AG09319 (cell line): ENCODE data around the gene CCDC8.

Source experiments
- DNase-seq: peaks from one replicate; pipeline ENCODE4 v3.0.0-alpha.2; 2010; ENCODE audit warnings: low read depth; ENCODE audit errors: extremely low read depth
- CTCF ChIP-seq: IDR thresholded peaks from 2 replicates; pipeline ENCODE4 v1.5.1; 2011; ENCODE audit warnings: low read depth, mild to moderate bottlenecking, inconsistent platforms, low read length, moderate library complexity

Gene CCDC8

GRCh38 chr19:46388311-46389095 is 24.9 kb downstream of the CCDC8 start:
- DNase-seq: no peak
- no peak for TF ChIP-seq CTCF

GRCh38 chr19:46387713-46388130 is 25.6 kb downstream of the CCDC8 start:
- TF ChIP-seq CTCF: no peak
- no peak for DNase-seq

GRCh38 chr19:46386996-46387712 is 26.2 kb downstream of the CCDC8 start:
- DNase-seq: no peak
- TF ChIP-seq CTCF: no peak

DNA sequence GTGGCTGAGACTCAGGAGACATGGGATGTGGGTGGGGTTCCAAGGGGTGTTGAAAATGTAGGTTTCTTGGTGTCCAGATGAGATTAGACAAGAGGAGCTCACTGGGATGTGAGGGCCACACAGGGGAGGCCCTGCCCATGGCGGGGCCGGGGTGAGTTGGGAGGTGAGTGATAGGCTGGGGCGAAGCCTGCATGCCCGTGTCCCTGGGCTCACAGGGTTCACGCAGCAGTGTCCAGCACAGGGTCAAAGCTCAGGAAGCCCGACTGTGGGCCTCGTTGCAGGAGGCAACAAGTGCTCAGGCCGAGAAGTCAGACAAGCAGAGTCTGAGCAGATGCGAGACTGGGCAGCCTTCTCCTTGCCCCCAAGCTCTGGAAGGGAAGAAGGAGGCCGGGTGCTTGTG is 27.2 kb downstream of the CCDC8 start:
- TF ChIP-seq CTCF: no peak
- no peak for DNase-seq

- DNase-seq: no peak
- no peak for TF ChIP-seq CTCF
Measured at GRCh38 chr19:46385636-46386035, 27.7 kb downstream of the CCDC8 start.

- no peak for TF ChIP-seq CTCF
- DNase-seq: no peak
Measured at GRCh38 chr19:46384396-46384795, 29.0 kb downstream of the CCDC8 start.

GRCh38 chr19:46383846-46384245 is 29.5 kb downstream of the CCDC8 start:
- no peak for DNase-seq
- TF ChIP-seq CTCF: no peak
